Measurements from ENCODE around the gene PDZD4. TPM values are rescaled to one million over a fixed set of nuclear protein-coding genes. Genes with fewer than 3 reads are reported as not detected.
"Not testable (repeated sequence)": the region's sequence is repeated elsewhere in the genome, so short reads cannot be mapped to it uniquely, and the experiment has no call there.

PDZD4 gene
- polyA plus RNA-seq, 1 of the 3 experiments (the other 2 are of a cell fraction): 1.9 TPM

- ChIA-PET POLR2A (interaction anchor here (0.7 to 2.7 kb wide), 5 partner anchors 10 to 54 kb away, joined by 3 to 9 read pairs (median 4); partner anchors contain the start of genes IDH3G and SSR4), CTCF (interaction anchor here (0.9 to 1.1 kb wide), 4 partner anchors 15 to 129 kb away, joined by 3 read pairs; no protein-coding TSS in a partner anchor)
- WGBS (ENCODE audit: low lambda C conversion rate): 48% methylated on average over 9 of the region's 23 CpGs
- peak overlapping the region; percentile 32 to 37 for H3K4me3 ChIP-seq (ENCODE audit: low read depth in 2 of 2, low read length in 1 of 2)
- H3K9me2 ChIP-seq: no peaks in the 10 kb centered on the region
- H3K9ac ChIP-seq: peak overlapping the region; percentile 39; the same call in 1 of the 2 replicates
- peak overlapping the region in 1 of 2 experiments; percentile 81; a peak in 2 of 4 replicates for H3K27ac ChIP-seq (ENCODE audit: low read depth in 2 of 2, low read length in 1 of 2)
- no peak for TF ChIP-seq JUND (IDR thresholded peaks at IDR 0.05)
- no peak for TF ChIP-seq MEF2A (IDR thresholded peaks at IDR 0.05; ENCODE audit: borderline replicate concordance, low read depth)
- no peak for TF ChIP-seq USF1 (IDR thresholded peaks at IDR 0.05; ENCODE audit: borderline replicate concordance, low read depth)
- peak; percentile 55 for DNase-seq
- no peaks in the 10 kb centered on the region for H3K36me3 ChIP-seq (replicated peaks in 1 of 2; ENCODE audit: control insufficient read depth in 1 of 2, insufficient read depth in 2 of 2, low read length in 1 of 2)
- H3K79me2 ChIP-seq (ENCODE audit: insufficient read depth): no peaks in the 10 kb centered on the region
- H3K9me3 ChIP-seq: no peaks in the 10 kb centered on the region
- peaks cover 22% of the 10 kb centered on the region for H3K27me3 ChIP-seq (ENCODE audit: insufficient read depth)
- H3F3A ChIP-seq (replicated peaks; ENCODE audit: insufficient read depth): no peaks in the 10 kb centered on the region
- H3K4me1 ChIP-seq (ENCODE audit: control insufficient read depth in 1 of 2, insufficient read depth in 2 of 2, low read depth in 1 of 2, low read length in 1 of 2): peaks cover 0 to 34% of the 10 kb centered on the region in 2 experiments; a peak in 1 of 4 replicates
- peak overlapping the region; percentile 59; the same call in 1 of the 2 replicates for H2AFZ ChIP-seq (ENCODE audit: low read depth)
- no peaks in the 10 kb centered on the region for H4K20me1 ChIP-seq (ENCODE audit: insufficient read depth)
- H3K4me2 ChIP-seq: peak overlapping the region; percentile 72
These were observed 10.8 kb downstream of the PDZD4 start for GRCh38 chrX:153819384-153820040.

- CTCF ChIA-PET: interaction anchor here (0.9 to 1.8 kb wide), 5 partner anchors 14 to 130 kb away, joined by 3 to 5 read pairs (median 3); no protein-coding TSS in a partner anchor
- POLR2A ChIA-PET: interaction anchor here (0.7 to 2.7 kb wide), 6 partner anchors 9 to 103 kb away, joined by 3 to 9 read pairs (median 4); partner anchors contain the start of genes IDH3G and SSR4
These were observed 11.6 kb downstream of the PDZD4 start for GRCh38 chrX:153818571-153819383.

GRCh38 chrX:153818064-153818463 lies 12.3 kb downstream of the PDZD4 start:
- H3K79me2 ChIP-seq (ENCODE audit: insufficient read depth); H3K4me2 ChIP-seq; H3F3A ChIP-seq (replicated peaks; ENCODE audit: insufficient read depth); H3K27ac ChIP-seq (ENCODE audit: low read depth in 2 of 2, low read length in 1 of 2); H4K20me1 ChIP-seq (ENCODE audit: insufficient read depth); H3K36me3 ChIP-seq (replicated peaks in 1 of 2; ENCODE audit: control insufficient read depth in 1 of 2, insufficient read depth in 2 of 2, low read length in 1 of 2); H3K4me3 ChIP-seq (ENCODE audit: low read depth in 2 of 2, low read length in 1 of 2); H3K9me3 ChIP-seq; H2AFZ ChIP-seq (ENCODE audit: low read depth); H3K9me2 ChIP-seq; DNase-seq; H3K9ac ChIP-seq: not testable (repeated sequence)
- ChIA-PET CTCF (interaction anchor here (1.2 to 1.8 kb wide), 2 partner anchors 14 to 55 kb away, joined by 3 to 5 read pairs; no protein-coding TSS in a partner anchor), POLR2A (interaction anchor here (0.7 to 2.7 kb wide), 3 partner anchors 8 to 104 kb away, joined by 3 to 9 read pairs (median 6); partner anchors contain the start of genes IDH3G and SSR4)
- 69% methylated on average over 9 of the region's 9 CpGs for WGBS (ENCODE audit: low lambda C conversion rate)
- peaks cover 23% of the 10 kb centered on the region for H3K27me3 ChIP-seq (ENCODE audit: insufficient read depth)
- peaks cover 0 to 34% of the 10 kb centered on the region in 2 experiments; a peak in 1 of 4 replicates for H3K4me1 ChIP-seq (ENCODE audit: control insufficient read depth in 1 of 2, insufficient read depth in 2 of 2, low read depth in 1 of 2, low read length in 1 of 2)

More at GRCh38 chrX:153818571-153819383, 11.6 kb downstream of the PDZD4 start:
- Histone ChIP-seq H3K9ac (peak overlapping the region; percentile 39; the same call in 1 of the 2 replicates), H3K79me2 (ENCODE audit: insufficient read depth) (no peaks in the 10 kb centered on the region), H3K9me2 (no peaks in the 10 kb centered on the region), H4K20me1 (ENCODE audit: insufficient read depth) (no peaks in the 10 kb centered on the region), H3F3A (replicated peaks; ENCODE audit: insufficient read depth) (no peaks in the 10 kb centered on the region), H3K4me3 (ENCODE audit: low read depth in 2 of 2, low read length in 1 of 2) (peak overlapping the region; percentile 32 to 37), H3K27ac (ENCODE audit: low read depth in 2 of 2, low read length in 1 of 2) (peak overlapping the region in 1 of 2 experiments; percentile 81; a peak in 2 of 4 replicates), H3K36me3 (replicated peaks in 1 of 2; ENCODE audit: control insufficient read depth in 1 of 2, insufficient read depth in 2 of 2, low read length in 1 of 2) (no peaks in the 10 kb centered on the region), H2AFZ (ENCODE audit: low read depth) (peak overlapping the region; percentile 59; the same call in 1 of the 2 replicates), H3K4me2 (peak overlapping the region; percentile 72), H3K4me1 (ENCODE audit: control insufficient read depth in 1 of 2, insufficient read depth in 2 of 2, low read depth in 1 of 2, low read length in 1 of 2) (peaks cover 0 to 34% of the 10 kb centered on the region in 2 experiments; a peak in 1 of 4 replicates), H3K27me3 (ENCODE audit: insufficient read depth) (peaks cover 22% of the 10 kb centered on the region), H3K9me3 (no peaks in the 10 kb centered on the region)
- no peak for TF ChIP-seq JUND (IDR thresholded peaks at IDR 0.05)
- TF ChIP-seq EZH2phosphoT487 (IDR thresholded peaks at IDR 0.05; ENCODE audit: borderline replicate concordance, low read depth): no peak
- DNase-seq: peak; percentile 90
- WGBS (ENCODE audit: low lambda C conversion rate): 22% methylated on average over 20 of the region's 67 CpGs
